HG03064 (cell line): ENCODE results near the gene FBRSL1.
"Not testable (repeated sequence)": the region's sequence is repeated elsewhere in the genome, so short reads cannot be mapped to it uniquely, and the experiment has no call there.

Experiments
- ATAC-seq: cut with Tn5 transposase; IDR thresholded peaks from one replicate; pipeline ENCODE4 v1.9.1; 2021; ENCODE audit warnings: low read depth; ENCODE audit not compliant: unreplicated experiment

FBRSL1 gene

GRCh38 chr12:132469423-132469822 lies 20.5 kb upstream of the FBRSL1 start:
- no peak for ATAC-seq

GRCh38 chr12:132470397-132470796 lies 19.6 kb upstream of the FBRSL1 start:
- no peak for ATAC-seq

GRCh38 chr12:132471011-132471857 lies 18.7 kb upstream of the FBRSL1 start:
- no peak for ATAC-seq

- ATAC-seq = no peak
Observed at GRCh38 chr12:132471858-132472255, 18.1 kb upstream of the FBRSL1 start.

GRCh38 chr12:132472386-132472785 lies 17.6 kb upstream of the FBRSL1 start:
- no peak for ATAC-seq

GRCh38 chr12:132474237-132474741 lies 15.7 kb upstream of the FBRSL1 start:
- no peak for ATAC-seq

GRCh38 chr12:132474799-132475303 lies 15.1 kb upstream of the FBRSL1 start:
- not testable (repeated sequence) for ATAC-seq

GRCh38 chr12:132475304-132476037 lies 14.5 kb upstream of the FBRSL1 start:
- no peak for ATAC-seq

- no peak for ATAC-seq
Observed at GRCh38 chr12:132476038-132476414, 13.9 kb upstream of the FBRSL1 start.

- ATAC-seq = no peak
Observed at GRCh38 chr12:132476421-132476820, 13.5 kb upstream of the FBRSL1 start.

- ATAC-seq = no peak
Observed at GRCh38 chr12:132477017-132477702, 12.8 kb upstream of the FBRSL1 start.

- no peak for ATAC-seq
Observed at GRCh38 chr12:132477703-132478432, 12.1 kb upstream of the FBRSL1 start.

GRCh38 chr12:132478433-132478803 lies 11.5 kb upstream of the FBRSL1 start:
- no peak for ATAC-seq

- ATAC-seq = no peak
Observed at GRCh38 chr12:132478845-132479244, 11.1 kb upstream of the FBRSL1 start.

GRCh38 chr12:132479291-132479690 lies 10.7 kb upstream of the FBRSL1 start:
- no peak for ATAC-seq

- ATAC-seq = no peak
Observed at GRCh38 chr12:132479938-132480622, 9.9 kb upstream of the FBRSL1 start.

GRCh38 chr12:132480623-132481132 lies 9.3 kb upstream of the FBRSL1 start:
- no peak for ATAC-seq

- no peak for ATAC-seq
Observed at GRCh38 chr12:132481345-132481744, 8.6 kb upstream of the FBRSL1 start.
